GM19240 (cell line): ENCODE results near the gene MAP3K15.
"Not testable (repeated sequence)": the region's sequence is repeated elsewhere in the genome, so short reads cannot be mapped to it uniquely, and the experiment has no call there.

Experiments
- DNase-seq: peaks from one replicate; pipeline ENCODE4 v3.0.0; 2011; ENCODE audit warnings: low spot score; ENCODE audit not compliant: insufficient read length

Gene MAP3K15

DNA sequence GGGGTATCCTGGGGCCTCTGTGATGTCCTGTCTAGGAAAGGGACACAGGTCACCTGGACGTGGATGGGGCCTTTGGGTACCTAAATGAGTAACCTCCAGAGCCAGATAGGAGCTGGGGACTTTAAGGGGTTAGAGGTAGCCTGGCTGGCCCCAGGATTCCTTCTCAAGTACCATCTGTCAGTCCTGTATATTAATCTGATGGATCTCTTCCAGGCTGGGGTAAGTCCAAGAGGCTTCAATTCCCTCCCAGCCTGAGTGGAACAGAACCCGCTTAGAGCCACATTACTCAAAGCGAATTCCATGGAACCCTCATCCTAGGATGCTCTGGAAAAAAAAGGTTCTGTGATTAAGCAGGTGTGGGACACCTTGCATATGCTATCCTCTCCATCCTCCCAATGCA is 24.8 kb upstream of the MAP3K15 start:
- no peak for DNase-seq

DNA sequence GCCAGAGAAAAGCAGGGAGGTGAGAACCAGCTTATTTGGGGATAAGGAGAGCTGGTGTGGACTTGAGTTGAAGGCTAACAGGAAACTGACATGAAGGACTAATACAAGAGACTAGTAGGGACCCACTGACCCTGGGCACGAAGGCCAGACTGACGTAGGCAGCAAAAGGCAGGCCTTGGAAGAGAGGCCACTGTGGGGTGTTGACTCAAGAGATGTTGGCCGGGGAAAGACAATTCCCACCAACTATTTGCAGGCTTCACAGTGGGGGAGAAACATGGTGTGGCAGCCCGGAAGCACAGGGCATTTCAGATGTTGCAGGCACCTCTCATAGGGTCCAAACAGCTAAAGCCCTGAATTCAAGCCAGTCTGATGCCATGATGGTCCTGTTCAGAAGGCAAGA is 24.4 kb upstream of the MAP3K15 start:
- no peak for DNase-seq

DNA sequence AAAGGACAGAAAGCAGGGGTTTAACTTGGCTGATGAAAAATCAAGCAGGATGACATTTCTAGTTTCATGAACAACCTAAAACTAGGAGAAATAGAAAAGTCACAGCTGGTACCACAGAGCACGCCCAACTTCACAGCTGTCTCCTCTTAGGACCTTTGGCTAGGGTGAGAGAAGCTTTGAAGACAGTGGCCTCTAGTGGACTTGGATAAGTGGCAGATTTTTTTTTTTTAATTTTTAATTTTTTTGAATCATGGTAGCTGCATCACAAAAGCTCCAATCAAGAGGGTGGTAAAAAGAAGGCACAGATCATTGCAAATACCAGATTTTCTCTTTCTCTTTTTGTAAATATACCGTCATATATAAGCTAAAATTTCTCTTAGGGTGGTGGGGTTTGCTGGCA is 20.2 kb upstream of the MAP3K15 start:
- no peak for DNase-seq

DNA sequence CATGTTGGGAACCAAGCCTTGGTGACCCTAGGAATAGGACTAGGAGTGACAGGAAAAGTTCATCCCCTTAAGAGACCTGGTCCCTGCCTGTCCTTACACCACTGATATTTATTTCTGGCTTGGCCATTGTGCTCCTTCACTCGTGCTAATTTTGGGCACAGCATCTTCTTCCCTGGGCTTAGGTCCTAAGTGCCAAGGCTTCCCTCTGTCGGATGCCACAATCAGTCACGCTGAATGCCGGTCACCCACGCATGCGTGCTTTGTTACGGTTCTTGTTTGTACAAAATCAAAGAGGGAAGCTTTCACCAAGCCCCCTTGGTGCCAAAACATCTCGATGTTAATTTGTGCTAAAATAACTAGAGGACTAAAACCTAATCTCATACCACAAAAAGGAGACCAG is 17.4 kb upstream of the MAP3K15 start:
- no peak for DNase-seq

DNA sequence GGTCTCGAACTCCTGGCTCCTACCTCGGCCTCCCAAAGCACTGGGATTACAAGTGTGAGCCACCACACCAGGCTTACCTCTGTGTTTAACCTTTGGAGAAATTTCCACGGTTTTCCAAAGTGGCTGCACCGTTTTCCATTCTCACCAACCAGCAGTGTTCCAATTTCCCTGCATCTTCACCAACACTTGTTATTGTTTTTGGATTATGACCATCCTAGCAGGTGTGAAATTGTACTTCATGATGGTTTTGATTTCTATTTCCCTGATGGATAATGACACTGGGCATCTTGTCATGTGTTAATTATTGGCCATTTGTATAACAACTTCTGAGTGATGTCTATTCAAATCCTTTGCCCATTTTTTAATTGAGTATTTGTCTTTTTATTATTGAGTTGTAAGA is 2.7 kb upstream of the MAP3K15 start:
- DNase-seq: no peak

DNA sequence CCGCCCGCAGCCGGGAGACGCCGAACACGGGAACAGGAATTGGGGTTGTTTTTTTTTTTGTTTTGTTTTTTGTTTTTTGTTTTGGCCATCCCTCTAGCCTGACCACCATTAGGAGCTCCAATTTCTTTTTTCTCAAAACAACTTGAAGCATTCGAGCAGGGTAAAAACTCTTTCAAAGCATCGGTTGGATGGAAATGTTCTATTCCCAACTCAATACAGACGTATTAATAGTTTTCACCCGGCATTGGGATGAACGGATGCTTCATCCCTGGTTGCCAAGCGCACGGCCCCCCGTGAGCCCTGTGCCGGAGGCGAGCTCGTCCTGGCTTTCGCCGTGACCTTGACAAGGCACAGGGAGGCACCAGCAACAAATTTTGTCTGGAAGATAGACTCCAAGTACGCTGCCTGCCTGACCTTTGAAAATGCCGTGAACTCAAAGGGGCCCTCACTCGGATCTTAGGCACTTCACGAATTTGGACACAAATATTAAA is 352 bp upstream of the MAP3K15 start:
- DNase-seq: no peak

DNA sequence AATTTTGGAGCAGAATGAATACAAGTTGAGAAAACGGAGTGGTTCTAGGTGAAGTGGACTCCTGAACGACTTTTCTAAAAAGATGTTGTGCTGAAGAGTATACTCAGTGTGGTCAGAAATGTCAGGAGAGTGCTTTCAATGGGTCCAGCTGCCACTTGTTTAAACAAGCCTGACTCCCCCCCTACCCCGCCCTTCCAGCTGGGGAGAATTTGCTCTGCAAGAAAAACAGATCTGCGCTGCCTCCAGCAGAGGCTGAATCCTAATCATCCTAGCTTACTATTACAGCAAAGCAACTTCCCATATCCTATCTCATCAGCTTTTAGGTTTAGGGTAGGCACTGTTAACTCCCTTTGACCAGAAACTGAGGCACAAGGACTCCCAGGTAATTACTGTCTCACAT is 1.9 kb downstream of the MAP3K15 start:
- DNase-seq: no peak

DNA sequence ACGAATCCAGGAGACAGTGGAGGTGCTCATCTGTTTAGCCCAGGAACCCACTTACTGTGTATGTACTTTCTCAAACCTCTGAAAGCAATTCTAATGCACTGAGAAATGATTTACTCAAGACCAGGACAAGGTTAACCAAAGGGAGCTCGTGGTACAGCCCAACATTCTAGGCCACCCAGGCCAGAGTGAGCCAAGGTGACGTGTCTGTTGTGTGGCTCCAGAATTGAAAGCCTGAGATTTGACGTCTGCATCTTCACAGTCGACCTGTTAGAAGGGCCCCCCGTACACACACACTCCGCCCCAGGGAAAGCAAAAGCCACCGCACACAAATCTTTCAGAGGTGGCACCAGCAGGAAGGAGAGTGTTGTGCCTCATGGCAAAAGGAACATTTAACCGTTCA is 2.3 kb downstream of the MAP3K15 start:
- no peak for DNase-seq

DNA sequence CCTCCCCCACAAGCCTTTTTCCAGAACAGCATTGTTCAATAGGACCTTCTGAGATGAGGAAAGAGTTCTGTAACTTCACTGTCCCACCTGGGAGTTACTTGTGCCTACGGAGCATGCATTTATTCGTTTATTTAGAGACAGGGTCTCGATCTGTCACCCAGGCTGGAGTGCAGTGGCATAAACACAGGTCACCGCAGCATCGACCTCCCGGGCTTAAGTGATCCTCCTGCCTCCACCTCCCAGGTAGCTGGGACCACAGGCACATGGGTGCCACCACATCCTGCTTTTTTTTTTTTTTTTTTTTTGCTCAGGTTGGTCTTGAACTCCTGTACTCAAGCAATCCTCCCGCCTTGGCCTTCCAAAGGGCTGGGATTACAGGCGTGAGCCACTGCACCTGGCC is 2.9 kb downstream of the MAP3K15 start:
- no peak for DNase-seq

DNA sequence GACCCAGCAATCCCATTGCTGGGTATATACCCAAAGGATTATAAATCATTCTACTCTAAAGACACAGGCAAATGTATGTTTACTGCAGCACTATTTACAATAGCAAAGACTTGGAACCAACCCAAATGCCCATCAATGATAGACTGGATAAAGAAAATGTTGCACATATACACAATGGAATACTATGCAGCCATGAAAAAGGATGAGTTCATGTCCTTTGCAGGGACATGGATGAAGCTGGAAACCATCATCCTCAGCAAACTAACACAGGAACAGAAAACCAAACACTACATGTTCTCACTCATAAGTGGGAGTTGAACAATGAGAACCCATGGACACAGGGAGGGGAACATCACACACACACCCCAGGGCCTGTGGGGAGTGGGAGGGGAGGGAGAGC is 3.5 kb downstream of the MAP3K15 start:
- DNase-seq: not testable (repeated sequence)

DNA sequence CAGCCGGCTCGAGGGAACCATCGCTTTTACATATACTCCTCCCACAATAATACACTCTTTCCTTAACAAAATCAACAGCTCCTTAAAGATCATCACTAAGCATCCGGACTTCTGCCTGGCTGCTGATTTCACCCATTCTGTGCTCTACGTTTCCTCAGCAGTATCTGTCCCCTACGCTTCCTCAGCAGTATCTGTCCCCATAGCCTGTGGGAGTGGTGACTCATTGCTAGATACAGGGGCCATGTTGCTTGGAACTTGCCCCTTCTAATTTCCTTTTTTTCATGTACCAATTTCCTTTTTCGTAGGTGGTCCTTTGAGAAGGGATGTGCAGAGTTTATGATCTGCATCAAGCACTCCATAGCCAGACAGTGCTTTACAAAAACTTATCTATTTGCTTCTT is 18.6 kb downstream of the MAP3K15 start:
- DNase-seq: no peak

DNA sequence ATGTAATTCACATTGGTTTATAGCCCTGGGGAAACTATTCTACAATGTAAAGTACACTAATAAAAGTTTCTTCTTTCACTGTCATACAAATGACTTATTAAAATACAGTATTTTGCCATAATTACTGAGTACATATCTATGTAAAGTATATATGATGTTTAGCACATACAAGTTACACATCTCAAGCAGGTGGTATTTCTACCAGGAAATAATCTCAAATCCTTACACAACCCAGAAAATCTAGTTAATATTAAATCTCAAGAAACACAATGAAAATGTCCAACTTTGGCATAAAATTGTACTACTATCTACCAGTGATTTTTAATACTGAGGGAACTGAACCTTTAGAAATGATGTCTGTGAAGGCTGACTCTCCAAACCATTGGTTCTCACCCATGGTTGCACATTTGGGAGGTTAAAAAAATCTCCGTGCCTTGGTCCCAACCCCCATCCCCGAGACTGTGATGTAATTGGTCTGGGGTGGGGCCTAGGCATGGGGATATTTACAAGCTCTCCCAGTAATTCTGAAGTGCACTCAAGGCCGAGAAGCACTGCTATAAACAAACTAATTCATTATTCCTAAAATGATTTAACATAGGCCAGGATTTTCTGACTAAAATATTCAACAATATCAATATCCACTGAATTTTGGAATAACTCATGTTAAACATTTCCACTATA is 27.6 kb downstream of the MAP3K15 start:
- DNase-seq: no peak

DNA sequence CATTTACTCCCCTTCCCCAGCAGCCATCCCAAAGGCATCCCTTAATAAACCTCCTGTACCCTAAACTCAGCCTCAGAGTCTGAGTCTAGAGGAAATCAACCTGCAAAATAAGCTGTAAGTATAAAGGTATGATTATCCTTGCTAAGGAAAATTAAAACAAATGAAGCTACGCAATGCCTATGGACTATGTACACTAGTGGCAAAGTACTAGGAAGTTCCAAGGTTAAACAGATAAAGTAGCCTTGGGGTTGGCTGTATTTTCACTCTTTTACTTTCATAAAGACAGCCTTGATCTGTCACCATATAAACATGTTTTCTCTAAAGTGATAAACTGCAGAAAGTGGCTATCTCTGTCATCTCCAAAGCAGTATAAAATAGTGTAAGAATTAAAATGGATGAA is 35.9 kb downstream of the MAP3K15 start:
- DNase-seq: no peak

DNA sequence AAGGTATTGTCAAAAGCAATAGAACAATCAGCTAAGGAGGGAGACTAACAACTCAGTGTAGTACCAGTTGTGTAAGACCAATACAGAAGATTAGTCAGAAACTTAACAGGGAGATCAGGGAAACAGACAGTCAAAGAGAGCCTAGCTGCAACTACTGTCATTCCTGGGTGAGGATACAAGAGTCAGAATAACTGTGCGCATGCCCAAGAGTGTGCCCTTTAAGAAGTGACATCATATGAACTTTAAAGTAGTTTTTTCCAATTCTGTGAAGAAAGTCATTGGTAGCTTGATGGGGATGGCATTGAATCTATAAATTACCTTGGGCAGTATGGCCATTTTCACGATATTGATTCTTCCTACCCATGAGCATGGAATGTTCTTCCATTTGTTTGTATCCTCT is 46.9 kb downstream of the MAP3K15 start:
- not testable (repeated sequence) for DNase-seq

DNA sequence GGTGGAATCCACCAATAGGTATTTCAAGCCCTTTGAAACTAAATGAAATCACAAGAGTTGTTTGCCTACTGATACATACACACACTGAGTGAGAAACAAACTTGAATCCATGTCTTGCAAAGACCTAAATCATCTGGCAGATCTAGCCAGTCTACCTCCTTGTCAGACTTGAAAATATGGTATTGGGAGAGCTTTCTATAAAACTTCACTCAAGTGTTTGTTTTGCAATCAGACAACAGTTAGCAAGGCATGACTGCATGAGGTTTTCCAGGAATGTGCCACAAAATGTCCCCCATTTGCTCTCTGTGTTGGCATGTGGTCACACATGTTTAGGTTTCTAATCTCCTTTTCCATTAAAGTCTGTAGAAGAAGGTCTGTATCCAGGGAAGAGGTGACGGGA is 52.4 kb downstream of the MAP3K15 start:
- no peak for DNase-seq

DNA sequence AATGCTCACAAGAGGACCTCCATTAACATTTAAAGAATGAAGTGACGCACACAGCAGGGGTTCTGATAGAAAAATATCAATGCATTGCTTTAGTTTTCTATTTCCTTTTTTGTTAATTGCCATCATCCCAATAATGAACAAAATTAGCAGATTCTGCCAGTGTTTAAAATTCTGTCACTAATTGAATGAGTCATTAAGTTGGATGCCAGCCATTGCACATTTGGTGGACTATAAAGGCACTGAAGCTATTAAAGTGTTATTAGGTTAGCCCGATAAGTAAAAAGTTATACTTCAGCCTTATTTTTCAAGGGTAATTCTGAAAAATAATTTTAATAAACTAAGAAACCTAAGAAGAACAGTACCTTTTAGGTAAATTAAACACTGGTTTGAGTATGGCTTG is 53.1 kb downstream of the MAP3K15 start:
- no peak for DNase-seq

DNA sequence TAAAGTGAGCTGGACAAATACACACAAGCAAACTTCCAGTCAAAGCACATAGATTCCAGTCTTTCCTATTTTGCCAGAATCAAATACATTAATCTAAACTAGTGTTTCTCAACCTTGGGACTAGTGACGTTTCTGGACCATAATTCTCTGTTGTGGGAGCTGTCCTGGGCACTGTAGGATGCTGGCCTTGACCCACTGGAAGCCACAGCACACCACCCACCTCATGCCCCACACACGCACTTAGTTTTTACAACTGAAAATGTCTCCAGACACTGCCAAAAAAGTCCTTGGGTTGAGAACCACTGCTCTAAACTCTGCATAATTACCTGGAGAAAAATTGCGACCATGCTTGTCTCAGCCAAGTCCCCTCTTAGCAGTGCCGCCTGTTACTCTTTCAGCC is 57.6 kb downstream of the MAP3K15 start:
- DNase-seq: no peak

DNA sequence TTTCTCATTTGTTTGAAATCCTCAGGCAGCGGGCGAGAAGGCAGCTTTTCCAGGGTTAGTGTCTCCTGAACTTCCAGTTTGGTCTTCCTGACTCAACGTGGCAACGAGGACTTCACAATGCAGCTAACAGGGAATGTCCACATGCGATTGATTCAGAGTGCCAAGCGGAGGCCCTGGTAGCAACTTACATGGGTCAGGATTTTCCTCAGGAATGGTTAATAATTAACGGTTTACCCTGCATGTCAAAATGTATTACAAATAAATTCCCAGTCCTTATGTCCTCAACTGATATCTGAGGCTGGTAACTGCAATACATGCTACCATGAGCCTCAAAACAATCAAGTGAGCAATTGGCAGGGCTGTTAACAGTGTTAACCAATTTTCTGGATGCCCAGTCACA is 67.2 kb downstream of the MAP3K15 start:
- no peak for DNase-seq

DNA sequence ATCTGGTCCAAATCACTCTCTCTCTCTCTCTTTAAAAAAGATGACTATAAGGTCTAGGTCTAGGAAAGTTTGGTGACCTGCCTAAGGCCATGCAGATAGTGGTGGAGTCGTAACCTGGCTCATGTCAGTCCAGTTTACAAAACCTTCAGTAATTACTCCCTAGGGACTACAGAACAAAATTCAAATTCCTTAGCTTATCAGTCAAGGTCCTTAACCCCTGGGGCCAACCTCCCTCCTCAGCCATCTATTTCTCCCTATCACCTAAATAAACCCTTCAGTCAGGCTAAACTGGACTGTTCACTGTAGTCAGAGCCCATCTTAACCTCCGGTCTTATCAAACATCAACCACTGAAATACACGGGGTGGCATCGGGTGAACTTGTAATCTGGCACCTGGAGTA is 68.9 kb downstream of the MAP3K15 start:
- no peak for DNase-seq

DNA sequence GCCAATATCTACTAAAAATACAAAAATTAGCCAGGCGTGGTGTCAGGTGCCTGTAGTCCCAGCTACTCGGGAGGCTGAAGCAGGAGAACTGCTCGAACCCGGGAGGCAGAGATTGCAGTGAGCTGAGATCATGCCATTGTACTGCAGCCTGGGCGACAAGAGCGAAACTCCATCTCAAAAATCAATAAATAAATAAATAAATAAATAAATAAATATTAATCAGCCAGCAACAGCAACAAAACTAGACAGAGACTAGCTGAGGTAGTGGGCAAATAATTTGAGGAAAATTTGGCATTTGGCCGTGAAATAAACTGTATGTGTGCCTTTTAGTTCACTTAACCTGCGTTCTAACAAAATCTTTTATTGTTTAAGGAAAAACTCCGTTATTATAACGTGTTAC is 69.5 kb downstream of the MAP3K15 start:
- not testable (repeated sequence) for DNase-seq

DNA sequence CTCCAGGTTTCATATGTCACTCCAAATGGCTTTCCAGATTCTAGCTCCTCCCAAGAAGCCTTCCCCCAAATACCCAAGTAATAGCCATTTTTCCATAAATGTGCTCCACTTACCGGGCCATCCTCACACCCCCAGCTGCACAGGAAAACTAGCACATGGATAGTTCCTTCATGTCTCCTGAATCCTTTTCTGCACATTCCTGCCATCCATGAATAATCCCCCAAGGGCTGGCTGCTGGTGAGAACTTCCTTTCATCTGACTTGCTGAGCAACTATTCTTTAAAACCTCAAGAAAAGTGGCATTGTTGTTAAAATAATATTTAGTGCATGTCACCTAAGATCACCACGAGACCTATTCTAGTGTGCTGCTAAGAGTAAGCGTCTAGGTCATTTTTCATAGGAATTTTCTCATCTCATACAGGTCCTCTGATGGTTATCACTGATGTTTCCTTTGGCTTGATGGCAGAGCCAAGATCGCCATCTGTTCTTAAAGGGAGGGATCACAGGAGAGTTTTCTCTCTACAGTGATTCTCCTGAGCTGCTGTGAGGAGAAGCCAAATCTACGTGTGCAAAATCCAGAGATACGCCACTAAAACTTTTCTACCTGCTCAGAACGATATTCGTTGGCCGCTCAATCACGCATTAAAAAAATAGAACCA is 71.3 kb downstream of the MAP3K15 start:
- DNase-seq: no peak

DNA sequence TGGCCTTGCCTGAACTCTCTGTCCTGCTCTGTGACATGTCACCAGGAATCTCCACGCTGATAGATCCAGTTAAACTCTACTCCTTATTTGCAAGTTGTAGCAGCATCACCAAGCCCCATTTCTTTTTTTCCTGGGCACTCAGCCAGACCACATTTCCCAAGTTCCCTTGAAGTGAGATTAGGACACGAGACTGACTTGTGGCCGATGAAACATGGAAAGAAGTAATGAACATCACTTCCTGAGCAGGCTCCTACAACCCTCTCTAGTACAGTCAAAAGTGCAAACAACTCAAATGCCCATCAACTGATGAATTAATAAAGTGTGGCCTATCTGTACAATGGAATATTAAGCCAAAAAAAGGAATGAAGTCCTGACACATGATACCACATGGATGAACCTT is 74.6 kb downstream of the MAP3K15 start:
- DNase-seq: no peak

DNA sequence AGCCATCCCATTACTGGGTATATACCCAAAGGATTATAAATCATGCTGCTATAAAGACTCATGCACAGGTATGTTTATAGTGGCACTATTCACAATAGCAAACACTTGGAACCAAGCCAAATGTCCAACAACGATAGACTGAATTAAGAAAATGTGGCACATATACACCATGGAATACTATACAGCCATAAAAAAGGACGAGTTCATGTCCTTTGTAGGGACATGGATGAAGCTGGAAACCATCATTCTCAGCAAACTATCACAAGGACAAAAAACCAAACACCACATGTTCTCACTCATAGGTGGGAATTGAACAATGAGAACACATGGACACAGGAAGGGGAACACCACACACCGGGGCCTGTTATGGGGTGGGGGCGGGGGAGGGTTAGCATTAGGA is 92.6 kb downstream of the MAP3K15 start:
- DNase-seq: not testable (repeated sequence)
